DND-41 (cell line): Measurements from ENCODE around the gene VAMP4.

Experiments
- ATAC-seq: fragments of 200-7000 bp; cut with Tn5 transposase; 3 replicates; pipeline ENCODE4 v1.9.1; 2021; ENCODE audit warnings: low read depth; ENCODE audit not compliant: insufficient read depth
- DNase-seq: peaks from one replicate; pipeline ENCODE4 v3.0.0-alpha.2; 2020
- H2AFZ ChIP-seq: 2 replicates; pipeline ENCODE4 v1.6.0; 2012; ENCODE audit warnings: low read depth, low read length
- H3K27ac ChIP-seq: 2 replicates; pipeline ENCODE4 v1.5.1; 2012; ENCODE audit warnings: low read length, inconsistent platforms
- H3K27me3 ChIP-seq: fragments of 200-600 bp; sonication (generic); 2 replicates; pipeline ENCODE4 v1.6.0; 2012; ENCODE audit warnings: low read length, mild to moderate bottlenecking, inconsistent platforms; ENCODE audit not compliant: insufficient read depth, poor library complexity
- H3K36me3 ChIP-seq: 2 replicates; pipeline ENCODE4 v1.5.1; 2012; ENCODE audit warnings: low read length, inconsistent platforms; ENCODE audit not compliant: insufficient read depth
- H3K4me1 ChIP-seq: 2 replicates; pipeline ENCODE4 v1.5.1; 2012; ENCODE audit warnings: mild to moderate bottlenecking, low read length; ENCODE audit not compliant: insufficient read depth
- H3K4me2 ChIP-seq: 2 replicates; pipeline ENCODE4 v1.6.0; 2012; ENCODE audit warnings: mild to moderate bottlenecking, moderate library complexity, low read length, inconsistent platforms; ENCODE audit not compliant: insufficient read depth
- H3K4me3 ChIP-seq, 2 experiments: fragments of 200-600 bp in 1 of 2; shearing (Covaris generic) in 1 of 2; 2 replicates each; pipeline ENCODE4 v1.5.1; 2012 to 2016; ENCODE audit warnings: inconsistent platforms in 2 of 2, low read length in 2 of 2, mild to moderate bottlenecking in 2 of 2, low read depth in 1 of 2, moderate library complexity in 1 of 2
- H3K79me2 ChIP-seq: 2 replicates; pipeline ENCODE4 v1.6.0; 2012; ENCODE audit warnings: low read length, inconsistent platforms; ENCODE audit not compliant: insufficient read depth
- H3K9ac ChIP-seq: 2 replicates; pipeline ENCODE4 v1.6.0; 2012; ENCODE audit warnings: low read depth, mild to moderate bottlenecking, inconsistent platforms, low read length, moderate library complexity
- H3K9me3 ChIP-seq: 2 replicates; pipeline ENCODE4 v1.5.1; 2012; ENCODE audit warnings: low read length, moderate library complexity, mild to moderate bottlenecking, inconsistent platforms; ENCODE audit not compliant: insufficient read depth, severe bottlenecking
- H4K20me1 ChIP-seq: 2 replicates; pipeline ENCODE4 v1.6.0; 2012; ENCODE audit warnings: low read length; ENCODE audit not compliant: insufficient read depth
- EZH2 ChIP-seq: IDR thresholded peaks from 3 replicates; pipeline ENCODE4 v1.6.1; 2012; ENCODE audit warnings: borderline replicate concordance, low read depth, mild to moderate bottlenecking, moderate library complexity, low read length, inconsistent platforms; ENCODE audit not compliant: severe bottlenecking
- TF ChIP-seq, protein P1 (sequence below): IDR thresholded peaks from 2 replicates; pipeline ENCODE4 v1.5.1; 2012; ENCODE audit warnings: borderline replicate concordance, low read length, moderate library complexity, mild to moderate bottlenecking; ENCODE audit not compliant: poor library complexity, severe bottlenecking; ENCODE audit errors: extremely low read depth

The VAMP4 gene

DNA sequence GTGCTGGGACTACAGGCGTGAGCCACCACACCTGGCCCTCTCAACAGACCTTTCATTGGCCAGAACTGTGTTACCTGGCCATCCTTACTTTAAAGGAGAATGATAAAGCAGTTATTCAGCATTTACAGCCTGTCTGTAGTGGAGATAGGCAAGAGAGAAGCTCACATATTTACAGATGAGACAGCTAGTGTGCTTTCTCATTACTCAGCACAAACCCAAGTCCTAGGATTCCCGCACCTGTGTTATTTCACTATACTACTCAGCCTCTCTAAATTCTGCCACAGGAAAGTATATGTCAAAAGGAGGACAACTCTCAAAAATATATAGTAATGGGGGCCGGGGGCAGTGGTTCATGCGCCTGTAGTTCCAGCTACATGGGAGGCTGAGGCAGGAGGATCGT is 73.5 kb downstream of the VAMP4 start:
- TF ChIP-seq, protein P1, sequence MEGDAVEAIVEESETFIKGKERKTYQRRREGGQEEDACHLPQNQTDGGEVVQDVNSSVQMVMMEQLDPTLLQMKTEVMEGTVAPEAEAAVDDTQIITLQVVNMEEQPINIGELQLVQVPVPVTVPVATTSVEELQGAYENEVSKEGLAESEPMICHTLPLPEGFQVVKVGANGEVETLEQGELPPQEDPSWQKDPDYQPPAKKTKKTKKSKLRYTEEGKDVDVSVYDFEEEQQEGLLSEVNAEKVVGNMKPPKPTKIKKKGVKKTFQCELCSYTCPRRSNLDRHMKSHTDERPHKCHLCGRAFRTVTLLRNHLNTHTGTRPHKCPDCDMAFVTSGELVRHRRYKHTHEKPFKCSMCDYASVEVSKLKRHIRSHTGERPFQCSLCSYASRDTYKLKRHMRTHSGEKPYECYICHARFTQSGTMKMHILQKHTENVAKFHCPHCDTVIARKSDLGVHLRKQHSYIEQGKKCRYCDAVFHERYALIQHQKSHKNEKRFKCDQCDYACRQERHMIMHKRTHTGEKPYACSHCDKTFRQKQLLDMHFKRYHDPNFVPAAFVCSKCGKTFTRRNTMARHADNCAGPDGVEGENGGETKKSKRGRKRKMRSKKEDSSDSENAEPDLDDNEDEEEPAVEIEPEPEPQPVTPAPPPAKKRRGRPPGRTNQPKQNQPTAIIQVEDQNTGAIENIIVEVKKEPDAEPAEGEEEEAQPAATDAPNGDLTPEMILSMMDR: no peak
- TF ChIP-seq EZH2: no peak
- Histone ChIP-seq H4K20me1 (no peaks in the 10 kb centered on the region), H3K4me1 (no peaks in the 10 kb centered on the region), H3K27me3 (no peaks in the 10 kb centered on the region), H3K9me3 (no peaks in the 10 kb centered on the region), H3K36me3 (no peaks in the 10 kb centered on the region), H2AFZ (no peak overlapping the region), H3K79me2 (no peaks in the 10 kb centered on the region), H3K4me2 (no peak overlapping the region), H3K27ac (no peak overlapping the region), H3K9ac (no peak overlapping the region), H3K4me3 (no peak overlapping the region)
- no peak for ATAC-seq
- DNase-seq: no peak

DNA sequence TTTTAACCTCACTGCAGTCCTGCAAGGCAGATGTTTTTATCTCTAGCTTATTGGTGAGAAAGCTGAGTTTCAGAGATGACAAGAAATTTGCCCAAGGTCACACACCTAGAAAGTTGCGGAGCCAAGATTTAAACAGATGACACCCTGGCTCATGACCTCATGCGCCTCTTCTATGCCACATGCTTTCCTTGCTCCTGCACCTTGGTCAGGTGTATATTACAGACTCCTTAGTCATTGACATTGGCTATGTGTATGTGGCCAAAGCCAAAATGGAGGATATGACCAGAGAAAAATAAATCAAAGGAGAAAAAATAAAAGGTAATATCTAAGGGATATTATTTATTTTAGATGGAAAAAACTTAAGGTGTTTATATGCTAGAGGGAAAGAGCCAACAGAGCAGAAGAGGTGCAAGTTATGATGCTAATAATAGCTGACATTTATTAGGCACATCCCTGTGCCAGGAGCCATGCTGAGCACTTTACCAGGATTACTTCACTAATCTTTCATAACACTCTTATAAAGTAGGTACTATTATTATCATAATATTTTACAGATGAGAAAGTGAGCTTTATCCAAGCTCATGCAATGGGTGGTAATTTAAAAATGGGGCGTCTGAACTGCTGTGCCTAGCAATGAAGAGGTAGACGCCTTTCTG is 75.6 kb downstream of the VAMP4 start:
- Histone ChIP-seq H2AFZ (no peak overlapping the region), H3K27me3 (no peaks in the 10 kb centered on the region), H3K4me1 (no peaks in the 10 kb centered on the region), H3K9me3 (no peaks in the 10 kb centered on the region), H3K36me3 (no peaks in the 10 kb centered on the region), H3K9ac (no peak overlapping the region), H3K27ac (no peak overlapping the region), H3K79me2 (no peaks in the 10 kb centered on the region), H4K20me1 (no peaks in the 10 kb centered on the region), H3K4me3 (no peak overlapping the region), H3K4me2 (no peak overlapping the region)
- DNase-seq (no peak), ATAC-seq (no peak)
- TF ChIP-seq EZH2: no peak
- TF ChIP-seq, protein P1: no peak

DNA sequence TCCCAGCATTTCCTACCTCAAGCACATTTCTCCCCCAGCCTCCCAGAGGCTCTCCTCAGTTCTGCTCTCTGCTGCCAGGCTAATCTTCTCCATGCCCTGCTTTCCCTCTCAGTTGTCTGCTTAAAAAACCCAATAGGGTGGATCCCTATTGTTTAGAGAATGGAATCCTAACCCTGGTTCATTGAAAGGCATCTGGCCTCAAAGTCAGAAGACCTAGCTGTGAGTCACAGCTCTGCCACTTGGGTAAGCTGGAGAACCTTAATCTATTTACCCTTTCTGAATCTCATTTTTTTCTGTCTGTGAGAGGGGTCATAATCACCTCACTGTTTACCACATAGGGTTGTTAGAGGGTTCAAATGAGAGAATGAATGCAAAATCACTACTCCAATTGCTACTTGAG is 76.9 kb downstream of the VAMP4 start:
- no peak for ATAC-seq
- Histone ChIP-seq H3K4me3 (no peak overlapping the region), H3K27me3 (no peaks in the 10 kb centered on the region), H3K4me1 (no peaks in the 10 kb centered on the region), H3K9me3 (no peaks in the 10 kb centered on the region), H3K4me2 (no peak overlapping the region), H3K36me3 (no peaks in the 10 kb centered on the region), H2AFZ (no peak overlapping the region), H3K27ac (no peak overlapping the region), H4K20me1 (no peaks in the 10 kb centered on the region), H3K9ac (no peak overlapping the region), H3K79me2 (no peaks in the 10 kb centered on the region)
- DNase-seq: no peak
- no peak for TF ChIP-seq EZH2
- TF ChIP-seq, protein P1: no peak
